HEK293T (cell line): ENCODE results near the gene LMTK3.

Source experiments
- CTCF ChIA-PET: fragments of 350-600 bp; formaldehyde crosslinking; extraction: SDS; loops from one replicate; lab custom pipeline; 2021; ENCODE audit warnings: antibody characterized with exemption, inconsistent platforms; lab: Yijun Ruan, JAX
- POLR2A ChIA-PET: fragments of 350-600 bp; formaldehyde crosslinking; extraction: SDS; loops from one replicate; lab custom pipeline; 2020; ENCODE audit warnings: antibody characterized with exemption, inconsistent platforms; lab: Yijun Ruan, JAX
- DNase-seq: peaks from one replicate; pipeline ENCODE4 v3.0.0; 2012; ENCODE audit warnings: mixed read lengths; ENCODE audit errors: extremely low spot score
- ARNT ChIP-seq: fragments of 450-650 bp; IDR thresholded peaks from 2 replicates; pipeline ENCODE4 v1.6.1; 2017; ENCODE audit warnings: mild to moderate bottlenecking
- BHLHE40 ChIP-seq: fragments of 450-650 bp; IDR thresholded peaks from 2 replicates; pipeline ENCODE4 v1.6.1; 2016; ENCODE audit warnings: mild to moderate bottlenecking, moderate library complexity, borderline replicate concordance
- CTBP1 ChIP-seq: fragments of 450-650 bp; IDR thresholded peaks from 2 replicates; pipeline ENCODE4 v1.6.1; 2016; ENCODE audit warnings: borderline replicate concordance
- ELF4 ChIP-seq: fragments of 450-650 bp; IDR thresholded peaks from 2 replicates; pipeline ENCODE4 v1.6.1; 2017; ENCODE audit warnings: antibody characterized with exemption
- FOXA1 ChIP-seq: fragments of 450-650 bp; IDR thresholded peaks from 2 replicates; pipeline ENCODE4 v1.6.1; 2016; ENCODE audit warnings: mild to moderate bottlenecking
- FOXK2 ChIP-seq: fragments of 450-650 bp; IDR thresholded peaks from 2 replicates; pipeline ENCODE4 v1.6.1; 2016; ENCODE audit warnings: mild to moderate bottlenecking
- FOXM1 ChIP-seq: fragments of 450-650 bp; IDR thresholded peaks from 2 replicates; pipeline ENCODE4 v1.6.1; 2017; ENCODE audit warnings: mild to moderate bottlenecking, borderline replicate concordance
- HDGF ChIP-seq: fragments of 450-650 bp; IDR thresholded peaks from 2 replicates; pipeline ENCODE4 v1.6.1; 2017; ENCODE audit warnings: antibody characterized with exemption, borderline replicate concordance
- L3MBTL2 ChIP-seq: fragments of 450-650 bp; conservative IDR thresholded peaks from 2 replicates; pipeline ENCODE4 v1.6.1; 2016; ENCODE audit warnings: mild to moderate bottlenecking
- LEF1 ChIP-seq: fragments of 450-650 bp; IDR thresholded peaks from 2 replicates; pipeline ENCODE4 v1.6.1; 2017; ENCODE audit warnings: mild to moderate bottlenecking, borderline replicate concordance
- NFRKB ChIP-seq: fragments of 450-650 bp; IDR thresholded peaks from 2 replicates; pipeline ENCODE4 v1.6.1; 2016; ENCODE audit warnings: mild to moderate bottlenecking, moderate library complexity
- SP1 ChIP-seq: fragments of 450-650 bp; IDR thresholded peaks from 2 replicates; pipeline ENCODE4 v1.6.1; 2017
- SUZ12 ChIP-seq: fragments of 450-650 bp; IDR thresholded peaks from 2 replicates; pipeline ENCODE4 v1.6.1; 2016; ENCODE audit warnings: mild to moderate bottlenecking
- TARDBP ChIP-seq: fragments of 450-650 bp; IDR thresholded peaks from 2 replicates; pipeline ENCODE4 v1.6.1; 2016
- ZNF384 ChIP-seq: fragments of 450-650 bp; IDR thresholded peaks from 2 replicates; pipeline ENCODE4 v1.6.1; 2016
- TF ChIP-seq, protein P1 (sequence below): fragments of 450-650 bp; IDR thresholded peaks from 2 replicates; pipeline ENCODE4 v1.6.1; 2016

Gene LMTK3

DNA sequence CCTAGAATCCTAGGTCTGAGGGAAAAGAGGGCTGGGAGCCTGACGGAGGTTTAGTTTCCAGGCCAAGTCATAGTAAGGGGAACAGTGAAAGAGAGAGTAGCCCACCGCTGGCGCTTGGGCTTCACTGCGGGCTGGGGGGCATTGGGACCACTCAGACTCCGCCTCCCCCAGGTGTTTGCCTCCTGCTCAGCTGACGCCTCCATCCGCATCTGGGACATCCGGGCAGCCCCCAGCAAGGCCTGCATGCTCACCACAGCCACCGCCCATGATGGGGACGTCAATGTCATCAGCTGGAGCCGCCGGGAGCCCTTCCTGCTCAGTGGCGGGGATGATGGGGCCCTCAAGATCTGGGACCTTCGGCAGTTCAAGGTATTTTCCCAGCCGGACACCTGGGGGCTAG is 60.8 kb downstream of the LMTK3 start:
- POLR2A ChIA-PET = no interaction called here
- TF ChIP-seq SP1 = no peak
- no peak for TF ChIP-seq SUZ12
- TF ChIP-seq ZNF384 = no peak
- TF ChIP-seq HDGF = no peak
- no peak for TF ChIP-seq LEF1
- no peak for TF ChIP-seq ARNT
- TF ChIP-seq ELF4 = no peak
- TF ChIP-seq CTBP1 = no peak
- no peak for TF ChIP-seq NFRKB
- TF ChIP-seq FOXA1 = no peak
- TF ChIP-seq, protein P1, sequence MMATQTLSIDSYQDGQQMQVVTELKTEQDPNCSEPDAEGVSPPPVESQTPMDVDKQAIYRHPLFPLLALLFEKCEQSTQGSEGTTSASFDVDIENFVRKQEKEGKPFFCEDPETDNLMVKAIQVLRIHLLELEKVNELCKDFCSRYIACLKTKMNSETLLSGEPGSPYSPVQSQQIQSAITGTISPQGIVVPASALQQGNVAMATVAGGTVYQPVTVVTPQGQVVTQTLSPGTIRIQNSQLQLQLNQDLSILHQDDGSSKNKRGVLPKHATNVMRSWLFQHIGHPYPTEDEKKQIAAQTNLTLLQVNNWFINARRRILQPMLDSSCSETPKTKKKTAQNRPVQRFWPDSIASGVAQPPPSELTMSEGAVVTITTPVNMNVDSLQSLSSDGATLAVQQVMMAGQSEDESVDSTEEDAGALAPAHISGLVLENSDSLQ = no peak
- no peak for TF ChIP-seq BHLHE40
- TF ChIP-seq FOXM1 = no peak
- TF ChIP-seq L3MBTL2 = no peak
- no peak for TF ChIP-seq TARDBP
- TF ChIP-seq FOXK2 = no peak
- DNase-seq = no peak
- CTCF ChIA-PET = no interaction called here

GRCh38 chr19:48450441-48450840 is 61.2 kb downstream of the LMTK3 start:
- CTCF ChIA-PET = no interaction called here
- POLR2A ChIA-PET = no interaction called here
- TF ChIP-seq ELF4 = no peak
- TF ChIP-seq L3MBTL2 = no peak
- no peak for TF ChIP-seq SP1
- TF ChIP-seq ZNF384 = no peak
- no peak for TF ChIP-seq ARNT
- no peak for TF ChIP-seq CTBP1
- TF ChIP-seq HDGF = no peak
- no peak for TF ChIP-seq LEF1
- no peak for TF ChIP-seq BHLHE40
- no peak for TF ChIP-seq NFRKB
- TF ChIP-seq FOXK2 = no peak
- no peak for TF ChIP-seq TARDBP
- no peak for TF ChIP-seq SUZ12

DNA sequence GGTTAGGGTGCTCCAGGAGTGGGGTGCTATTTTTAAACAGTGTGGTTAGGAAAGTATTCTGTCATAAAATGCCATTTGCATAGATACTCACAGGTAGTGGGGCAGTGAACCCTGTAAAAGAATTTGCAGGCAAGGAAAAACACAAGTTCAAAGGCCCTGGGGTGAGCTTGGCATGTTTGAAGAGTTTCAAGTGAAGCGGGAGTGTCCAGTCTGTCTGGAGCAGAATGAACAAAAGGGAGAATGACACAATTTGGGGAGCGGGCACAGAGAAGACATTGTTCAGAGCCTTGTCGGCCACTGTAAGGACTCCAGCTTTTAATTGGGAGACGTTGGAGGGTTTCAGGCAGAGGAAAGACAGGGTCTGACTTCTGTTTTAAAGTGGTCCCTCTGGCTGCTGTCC is 63.1 kb downstream of the LMTK3 start:
- CTCF ChIA-PET = no interaction called here
- TF ChIP-seq L3MBTL2 (no peak), FOXK2 (no peak), TARDBP (no peak), BHLHE40 (no peak), FOXM1 (no peak)
- TF ChIP-seq, protein P1 = no peak
- POLR2A ChIA-PET = interaction anchor here (0.6 to 1.4 kb wide), 2 partner anchors 55 to 86 kb away, joined by 3 read pairs; no protein-coding TSS in a partner anchor
- no peak for DNase-seq

More at GRCh38 chr19:48450441-48450840, 61.2 kb downstream of the LMTK3 start:
- no peak for DNase-seq

DNA sequence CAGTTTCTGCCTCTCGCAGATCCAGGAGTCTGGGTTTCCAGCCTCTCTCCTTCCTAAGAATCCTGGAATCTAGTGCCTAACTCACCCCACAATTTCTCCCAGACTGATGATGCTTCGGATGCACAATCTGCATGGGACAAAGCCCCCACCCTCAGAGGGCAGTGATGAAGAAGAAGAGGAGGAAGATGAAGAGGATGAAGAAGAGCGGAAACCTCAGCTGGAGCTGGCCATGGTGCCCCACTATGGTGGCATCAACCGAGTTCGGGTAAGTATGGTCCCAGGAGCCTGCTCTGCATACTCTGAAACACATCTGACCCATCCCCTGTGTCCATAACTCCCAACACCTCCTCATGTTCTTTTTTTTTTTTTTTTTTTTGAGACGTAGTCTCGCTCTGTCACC is 65.1 kb downstream of the LMTK3 start:
- no peak for DNase-seq
- ChIA-PET POLR2A (interaction anchor here (0.6 to 2.5 kb wide), 11 partner anchors 12 to 124 kb away, joined by 3 to 17 read pairs (median 4); partner anchors contain the start of genes GRIN2D, KDELR1, SYNGR4 and TMEM143), CTCF (interaction anchor here (2.5 kb wide), 1 partner anchor 55 kb away, joined by 6 read pairs; the partner anchor contains the start of gene KDELR1)
- TF ChIP-seq FOXK2 = no peak
- TF ChIP-seq SUZ12 = no peak
- no peak for TF ChIP-seq SP1
- no peak for TF ChIP-seq FOXA1

DNA sequence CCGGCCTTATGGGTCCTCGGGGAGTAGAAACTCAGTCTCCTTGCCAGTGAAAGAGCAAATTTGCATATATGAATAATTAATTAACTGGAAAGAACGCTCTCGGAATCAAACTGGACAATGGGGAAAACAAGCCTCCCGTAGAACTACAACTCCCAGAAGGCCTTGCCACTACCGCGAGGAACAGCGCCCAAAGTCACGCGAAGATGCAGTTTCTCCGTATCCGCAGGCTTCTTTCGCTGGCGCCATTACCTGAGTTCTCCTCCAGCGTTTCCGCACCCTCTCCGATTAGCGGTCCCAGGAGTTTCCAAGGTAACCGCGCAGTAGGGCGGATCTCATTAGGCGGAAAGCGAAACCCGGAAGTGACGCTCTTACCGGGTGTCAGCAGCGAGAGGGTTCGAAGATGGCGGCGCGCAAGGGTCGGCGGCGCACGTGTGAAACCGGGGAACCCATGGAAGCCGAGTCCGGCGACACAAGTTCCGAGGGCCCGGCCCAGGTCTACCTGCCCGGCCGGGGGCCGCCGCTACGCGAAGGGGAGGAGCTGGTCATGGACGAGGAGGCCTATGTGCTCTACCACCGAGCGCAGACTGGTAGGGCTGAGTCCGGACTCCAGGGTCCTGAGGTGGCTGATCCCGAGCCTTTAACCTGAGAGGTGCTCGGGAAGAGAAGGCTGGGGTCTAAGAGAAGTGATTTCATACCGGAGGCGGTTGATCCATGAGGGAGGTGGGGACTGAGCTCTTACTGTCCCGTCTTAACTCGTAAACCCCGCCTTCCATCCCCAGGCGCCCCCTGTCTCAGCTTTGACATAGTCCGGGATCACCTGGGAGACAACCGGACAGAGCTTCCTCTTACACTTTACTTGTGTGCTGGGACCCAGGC is 65.8 kb downstream of the LMTK3 start, which contains the start of gene GRWD1:
Gene GRWD1 (plus strand): TSS at position 378 of the 876 bp plus-strand sequence. CDS start 23 bp downstream, at position 401.
- ChIA-PET POLR2A (interaction anchor here (0.6 to 2.5 kb wide), 20 partner anchors 8 to 123 kb away, joined by 3 to 17 read pairs (median 4); partner anchors contain the start of genes GRIN2D, KDELR1, SYNGR4 and TMEM143), CTCF (interaction anchor here (2.5 kb wide), 1 partner anchor 55 kb away, joined by 6 read pairs; the partner anchor contains the start of gene KDELR1)
- peak; percentile 93 for DNase-seq
- TF ChIP-seq ELF4 = peak; percentile 94
- TF ChIP-seq L3MBTL2 = peak; percentile 85
- no peak for TF ChIP-seq FOXA1
- TF ChIP-seq SUZ12 = no peak
- peak; percentile 58; the same call in 1 of the 2 replicates for TF ChIP-seq NFRKB

DNA sequence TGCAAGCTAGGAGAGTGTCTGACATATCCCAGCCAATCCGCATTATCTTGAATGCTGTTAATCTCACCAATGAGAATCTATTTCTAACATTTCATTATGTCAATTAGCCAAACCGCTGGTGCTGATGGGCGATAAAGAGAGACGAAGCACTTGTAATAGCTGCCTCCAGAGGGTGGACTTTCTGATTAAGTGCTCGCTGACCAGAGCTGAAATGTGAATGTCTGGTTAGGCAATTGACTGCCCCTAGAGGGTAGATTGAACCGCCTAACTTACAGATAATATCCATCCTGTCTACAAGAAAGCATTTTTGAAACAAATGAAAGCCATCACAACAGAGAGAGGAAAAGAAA is 66.4 kb downstream of the LMTK3 start:
- CTCF ChIA-PET = interaction anchor here (2.5 kb wide), 1 partner anchor 54 kb away, joined by 6 read pairs; the partner anchor contains the start of gene KDELR1
- POLR2A ChIA-PET = interaction anchor here (0.8 to 2.5 kb wide), 11 partner anchors 8 to 82 kb away, joined by 3 to 17 read pairs (median 3); partner anchors contain the start of genes GRIN2D, SYNGR4 and TMEM143
- peak; percentile 63 for DNase-seq
- TF ChIP-seq LEF1 (no peak), NFRKB (no peak), BHLHE40 (no peak), CTBP1 (no peak), L3MBTL2 (no peak), ZNF384 (no peak), SUZ12 (no peak), ARNT (no peak), FOXM1 (no peak), FOXK2 (no peak), ELF4 (no peak), SP1 (no peak), FOXA1 (no peak), HDGF (no peak), TARDBP (no peak)
- TF ChIP-seq, protein P1 = no peak
